Smooth muscle cell (in vitro differentiated cells): ENCODE measurements around the gene LRP1B. TPM values are rescaled to one million over a fixed set of nuclear protein-coding genes. Genes with fewer than 3 reads are reported as not detected.

Experiments
- DNase-seq: peaks from one replicate; lab custom pipeline; 2025; ENCODE audit not compliant: unreplicated experiment; lab: John Stamatoyannopoulos, UW
- H2AFZ ChIP-seq: fragments of 200-600 bp; sonication (generic); 2 replicates; pipeline ENCODE4 v1.6.0; 2016; ENCODE audit warnings: antibody characterized with exemption, low read depth, mild to moderate bottlenecking
- H3F3A ChIP-seq: fragments of 200-600 bp; sonication (generic); 2 replicates; pipeline ENCODE4 v1.6.0; 2017; ENCODE audit warnings: antibody characterized with exemption, low read depth
- H3K27ac ChIP-seq: fragments of 200-600 bp; sonication (generic); 2 replicates; pipeline ENCODE4 v1.5.1; 2016; ENCODE audit warnings: low read depth, mild to moderate bottlenecking
- H3K27me3 ChIP-seq: fragments of 200-600 bp; sonication (generic); 2 replicates; pipeline ENCODE4 v1.6.1; 2016; ENCODE audit warnings: low read depth, mild to moderate bottlenecking
- H3K36me3 ChIP-seq: fragments of 200-600 bp; sonication (generic); 2 replicates; pipeline ENCODE4 v1.5.1; 2016; ENCODE audit warnings: low read depth
- H3K4me1 ChIP-seq: fragments of 200-600 bp; sonication (generic); 2 replicates; pipeline ENCODE4 v1.5.1; 2016; ENCODE audit warnings: low read depth
- H3K4me2 ChIP-seq: fragments of 200-600 bp; sonication (generic); 2 replicates; pipeline ENCODE4 v1.6.0; 2016; ENCODE audit warnings: mild to moderate bottlenecking
- H3K4me3 ChIP-seq: fragments of 200-600 bp; sonication (generic); 2 replicates; pipeline ENCODE4 v1.5.1; 2016; ENCODE audit warnings: mild to moderate bottlenecking
- H3K79me2 ChIP-seq: fragments of 200-600 bp; sonication (generic); 2 replicates; pipeline ENCODE4 v1.6.0; 2016; ENCODE audit warnings: low read depth, mild to moderate bottlenecking
- H3K9ac ChIP-seq: fragments of 200-600 bp; sonication (generic); 2 replicates; pipeline ENCODE4 v1.6.0; 2016; ENCODE audit warnings: low read depth
- H3K9me3 ChIP-seq: fragments of 200-600 bp; sonication (generic); replicated peaks from 2 replicates; pipeline ENCODE4 v1.5.1; 2016; ENCODE audit warnings: low read depth
- H4K20me1 ChIP-seq: fragments of 200-600 bp; sonication (generic); 2 replicates; pipeline ENCODE4 v1.6.0; 2016; ENCODE audit warnings: low read depth
- CTCF ChIP-seq: fragments of 200-600 bp; sonication (generic); IDR thresholded peaks from 2 replicates; pipeline ENCODE4 v1.5.1; 2017; ENCODE audit warnings: borderline replicate concordance, mild to moderate bottlenecking, antibody characterized with exemption; ENCODE audit not compliant: insufficient read depth, poor library complexity, severe bottlenecking
- WGBS: methylation state at CpG from one replicate; pipeline ENCODE4 v1.1.7; 2016; ENCODE audit warnings: low lambda C conversion rate; 5-methylcytosine and 5-hydroxymethylcytosine counted together
- polyA plus RNA-seq: library from polyadenylated mRNA; unstranded; fragments of >200 nt; fragmentation: Nextera tagmentation; extraction: Ambion mirVana; gene quantifications from 2 replicates; pipeline ENCODE4 v1.2.1, GENCODE V29; 2016
- total RNA-seq: library from RNA; depleted of rRNA; stranded (reverse); fragments of >200 nt; gene quantifications from 2 replicates; pipeline ENCODE4 v1.2.3, GENCODE V29; 2014

Gene LRP1B
- total and polyA plus RNA-seq, 2 experiments from 2014 or later: 0.08 to 2.9 TPM

- Histone ChIP-seq H2AFZ (no peak overlapping the region), H3K27me3 (no peaks in the 10 kb centered on the region), H3K79me2 (no peaks in the 10 kb centered on the region), H3K9me3 (no peaks in the 10 kb centered on the region), H3K4me3 (no peak overlapping the region), H3K36me3 (no peaks in the 10 kb centered on the region), H3K9ac (no peak overlapping the region), H4K20me1 (no peaks in the 10 kb centered on the region), H3F3A (no peaks in the 10 kb centered on the region), H3K27ac (no peak overlapping the region), H3K4me1 (no peaks in the 10 kb centered on the region), H3K4me2 (no peak overlapping the region)
- DNase-seq: no peak
- no peak for TF ChIP-seq CTCF
- 65% methylated on average over 5 of the region's 5 CpGs for WGBS
Measured at GRCh38 chr2:140274891-140275290, 1855.9 kb downstream of the LRP1B start.

- Histone ChIP-seq H3K79me2 (no peaks in the 10 kb centered on the region), H3K4me2 (no peak overlapping the region), H3K27me3 (no peaks in the 10 kb centered on the region), H3K36me3 (no peaks in the 10 kb centered on the region), H3K4me1 (no peaks in the 10 kb centered on the region), H3K9ac (no peak overlapping the region), H2AFZ (no peak overlapping the region), H3F3A (no peaks in the 10 kb centered on the region), H3K27ac (no peak overlapping the region), H3K9me3 (no peaks in the 10 kb centered on the region), H4K20me1 (no peaks in the 10 kb centered on the region), H3K4me3 (no peak overlapping the region)
- TF ChIP-seq CTCF: no peak
- WGBS: 98% methylated on average over 2 of the region's 2 CpGs
- no peak for DNase-seq
Measured at GRCh38 chr2:140273958-140274357, 1856.9 kb downstream of the LRP1B start.

- Histone ChIP-seq H3K79me2 (no peaks in the 10 kb centered on the region), H3K4me2 (no peak overlapping the region), H3K36me3 (no peaks in the 10 kb centered on the region), H3K4me3 (no peak overlapping the region), H4K20me1 (no peaks in the 10 kb centered on the region), H3K27me3 (no peaks in the 10 kb centered on the region), H3K9me3 (no peaks in the 10 kb centered on the region), H3F3A (no peaks in the 10 kb centered on the region), H2AFZ (no peak overlapping the region), H3K4me1 (no peaks in the 10 kb centered on the region), H3K9ac (no peak overlapping the region), H3K27ac (no peak overlapping the region)
- DNase-seq: no peak
- 88% methylated on average over 4 of the region's 4 CpGs for WGBS
- TF ChIP-seq CTCF: no peak
Measured at GRCh38 chr2:140273408-140273807, 1857.4 kb downstream of the LRP1B start.

GRCh38 chr2:140270224-140270623 is 1860.6 kb downstream of the LRP1B start:
- Histone ChIP-seq H3K4me3 (no peak overlapping the region), H3K79me2 (no peaks in the 10 kb centered on the region), H3K4me2 (no peak overlapping the region), H3K27ac (no peak overlapping the region), H3F3A (no peaks in the 10 kb centered on the region), H2AFZ (no peak overlapping the region), H3K9ac (no peak overlapping the region), H3K36me3 (no peaks in the 10 kb centered on the region), H3K4me1 (no peaks in the 10 kb centered on the region), H3K9me3 (no peaks in the 10 kb centered on the region), H4K20me1 (no peaks in the 10 kb centered on the region), H3K27me3 (no peaks in the 10 kb centered on the region)
- TF ChIP-seq CTCF: no peak
- DNase-seq: no peak
- WGBS: 90% methylated on average over 1 of the region's 1 CpG
